ENCODE results near the gene ACER3. TPM values are rescaled to one million over a fixed set of nuclear protein-coding genes. Genes with fewer than 3 reads are reported as not detected.
"Not testable (repeated sequence)": the region's sequence is repeated elsewhere in the genome, so short reads cannot be mapped to it uniquely, and the experiment has no call there.

ACER3 gene
- polyA plus RNA-seq, 3 donors = 14.7 to 17.0 (median 15.3) TPM

DNA sequence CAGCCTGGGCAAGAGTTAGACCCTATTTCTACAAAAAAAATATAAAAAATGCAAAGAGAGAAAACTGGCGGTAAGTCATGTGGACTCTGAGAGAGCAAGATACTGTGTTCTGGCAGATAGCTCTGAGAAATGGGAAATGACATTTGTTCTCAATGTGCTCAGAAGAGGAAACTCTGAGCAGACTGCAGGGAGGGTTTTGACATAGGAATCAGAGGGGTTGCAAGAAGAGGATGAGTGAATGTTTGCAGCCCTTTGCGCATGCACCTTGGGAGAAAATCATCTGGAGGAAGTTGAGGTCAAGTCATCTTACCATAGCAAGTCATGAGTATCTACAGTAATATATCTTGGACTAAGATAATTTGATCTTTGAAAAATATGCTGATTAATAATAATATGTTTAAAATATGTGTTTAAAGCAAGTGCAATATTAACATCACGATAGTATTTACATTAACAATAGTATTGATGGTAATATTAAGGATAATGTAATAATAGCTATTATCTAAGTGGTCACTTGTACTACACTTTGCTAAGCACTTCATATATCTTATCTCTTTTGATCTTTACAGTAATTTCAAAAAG, 2.6 kb downstream of the ACER3 start:
- no peak for DNase-seq (ENCODE audit: low read depth in 3 of 3, low spot score in 2 of 3)

DNA sequence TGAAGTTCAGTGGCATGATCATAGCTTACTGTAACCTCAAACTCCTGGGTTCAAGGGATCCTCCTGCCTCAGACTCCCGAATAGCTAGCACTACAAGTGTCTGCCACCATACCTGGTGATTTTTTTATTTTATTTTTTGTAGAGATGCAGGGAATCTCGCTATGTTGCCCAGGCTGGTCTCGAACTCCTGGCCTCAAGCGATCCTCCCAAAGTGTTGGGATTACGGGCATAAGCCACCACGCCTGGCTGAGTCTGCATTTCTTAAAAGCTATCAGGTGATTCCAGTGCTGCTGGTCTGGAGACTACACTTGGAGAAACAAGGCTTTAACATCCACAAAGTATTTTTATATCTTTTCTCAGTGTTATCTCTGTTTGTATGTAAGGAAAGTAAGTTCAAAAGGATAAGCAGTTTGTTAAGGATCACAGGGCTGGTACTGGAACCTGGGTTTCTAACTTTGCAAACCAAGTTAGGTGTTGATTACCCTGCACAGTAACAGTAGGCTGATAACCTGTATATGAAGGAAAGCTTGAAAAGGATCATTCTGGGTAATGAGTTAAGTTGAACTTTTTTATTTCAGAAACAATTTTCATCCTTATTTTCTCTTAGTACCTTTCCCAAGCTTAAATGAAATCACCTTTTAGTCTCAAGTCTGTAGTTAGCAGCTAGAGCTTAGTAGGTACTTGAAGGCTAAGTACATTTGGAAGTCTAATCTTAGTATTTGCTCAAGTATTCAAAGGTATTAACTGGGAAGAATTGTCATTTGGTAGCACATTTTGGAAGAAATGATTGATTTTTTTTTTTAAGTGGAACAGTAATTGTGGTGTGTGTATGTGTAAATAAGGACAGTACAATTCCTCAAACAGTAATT, 12.5 kb downstream of the ACER3 start:
- DNase-seq (ENCODE audit: low read depth in 3 of 3, low spot score in 2 of 3) = no peak

DNA sequence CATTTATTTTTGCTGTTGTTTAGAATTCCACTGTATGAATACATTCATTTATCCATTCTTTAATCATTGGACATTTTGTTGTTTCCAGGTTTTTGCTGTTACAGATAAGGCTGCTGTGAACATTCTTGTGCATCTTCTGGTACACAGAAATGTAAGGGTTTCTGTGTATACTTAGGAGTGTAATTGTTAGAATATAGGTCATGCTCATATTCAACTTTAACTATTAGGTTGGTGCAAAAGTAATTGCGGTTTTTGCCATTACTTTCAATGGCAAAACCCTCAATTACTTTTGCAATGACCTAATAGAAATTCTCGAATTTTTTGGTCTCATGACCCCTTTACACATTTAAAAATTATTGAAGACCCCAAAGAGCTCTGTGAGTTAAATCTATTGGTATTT, 17.3 kb downstream of the ACER3 start:
- no peak for DNase-seq (ENCODE audit: low read depth in 3 of 3, low spot score in 2 of 3)

DNA sequence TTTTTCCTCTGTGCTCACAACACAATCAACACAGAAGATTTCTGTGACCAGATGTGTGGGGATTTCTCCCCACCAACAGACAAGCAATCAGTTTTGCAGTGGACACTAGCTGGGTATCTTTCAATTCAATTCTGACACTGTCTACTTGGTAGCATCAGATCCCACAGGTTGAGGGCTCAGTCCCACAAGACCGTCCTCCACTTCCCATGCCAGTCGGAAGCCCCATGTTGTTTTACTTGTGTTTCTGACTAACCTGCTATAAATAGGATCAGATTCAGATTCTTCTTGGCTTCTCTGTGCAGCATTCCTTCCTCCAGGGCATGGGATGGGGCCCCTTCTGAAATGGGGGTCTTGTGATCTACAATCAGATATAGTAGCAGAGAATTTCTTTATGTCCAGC, 19.6 kb downstream of the ACER3 start:
- no peak for DNase-seq (ENCODE audit: low read depth in 3 of 3, low spot score in 2 of 3)

DNA sequence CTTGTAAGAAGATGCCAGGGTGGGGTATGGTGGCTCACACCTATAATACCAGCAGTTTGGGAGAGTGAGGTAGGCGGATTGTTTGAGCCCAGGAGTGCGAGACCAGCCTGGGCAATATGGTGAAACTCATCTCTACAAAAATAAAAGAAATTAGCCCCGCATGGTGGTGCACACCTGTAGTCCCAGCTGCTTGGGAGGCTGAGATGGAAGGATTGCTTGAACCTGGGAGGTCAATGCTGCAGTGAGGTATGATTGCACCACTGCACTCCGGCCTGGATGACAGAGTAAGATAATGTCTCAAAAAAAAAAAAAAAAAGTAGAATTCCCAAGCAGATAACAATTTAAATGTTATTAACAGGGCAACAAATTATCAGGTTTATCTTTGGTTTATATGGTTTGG, 20.2 kb downstream of the ACER3 start:
- DNase-seq (ENCODE audit: low read depth in 3 of 3, low spot score in 2 of 3) = no peak

DNA sequence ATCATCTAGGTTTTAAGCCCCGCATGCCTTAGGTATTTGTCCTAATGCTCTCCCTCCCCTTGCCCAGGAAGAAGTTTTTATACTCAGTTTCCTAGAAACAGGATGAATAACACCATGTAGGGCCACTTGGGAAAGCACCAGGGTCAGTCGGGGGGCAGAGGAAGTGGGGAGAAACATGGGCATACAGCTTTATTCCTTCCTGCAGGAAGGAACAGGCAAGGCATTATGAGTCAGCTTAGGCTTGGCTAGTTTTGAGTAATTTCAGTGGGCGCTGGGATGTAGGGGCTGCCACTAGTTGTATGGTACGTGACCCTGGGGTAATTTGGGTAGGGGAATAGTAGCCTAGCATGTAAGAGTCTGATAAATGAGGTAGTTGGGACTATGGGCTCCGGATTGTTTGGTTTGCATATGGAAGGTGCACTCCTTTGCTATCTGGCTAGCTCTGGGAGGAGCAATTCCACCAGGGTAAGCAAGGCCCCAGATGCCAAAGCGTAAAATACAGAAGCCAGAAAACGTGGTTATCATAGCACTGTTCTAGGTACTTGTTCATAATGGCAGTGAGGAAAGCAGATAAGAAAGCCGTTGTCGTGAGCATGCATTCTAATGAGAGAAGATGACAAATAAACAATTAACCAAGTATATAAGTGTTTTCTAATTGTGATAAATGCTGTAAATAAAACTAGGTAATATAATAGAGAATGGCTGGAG, 24.8 kb downstream of the ACER3 start:
- DNase-seq (ENCODE audit: low read depth in 3 of 3, low spot score in 2 of 3) = no peak

DNA sequence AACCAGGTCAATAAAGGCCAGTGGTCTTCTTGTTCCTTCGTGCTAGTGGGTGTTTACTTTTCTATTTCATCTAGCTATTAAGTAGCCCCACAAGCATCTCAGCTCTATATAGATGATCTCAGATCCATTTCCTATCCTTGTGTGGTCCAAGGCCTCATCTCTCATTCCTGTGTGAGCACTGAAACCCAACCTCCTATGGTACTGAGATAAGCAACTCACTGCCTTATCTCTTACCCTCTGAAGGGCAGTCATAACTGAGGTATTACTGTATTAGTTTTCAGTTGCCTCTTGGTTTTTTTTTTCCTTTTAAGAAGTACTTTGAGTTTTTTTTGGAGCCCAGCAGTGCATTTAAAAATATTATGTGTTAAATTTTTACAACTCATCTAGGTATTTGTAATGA, 28.3 kb downstream of the ACER3 start:
- DNase-seq (ENCODE audit: low read depth in 3 of 3, low spot score in 2 of 3) = no peak

DNA sequence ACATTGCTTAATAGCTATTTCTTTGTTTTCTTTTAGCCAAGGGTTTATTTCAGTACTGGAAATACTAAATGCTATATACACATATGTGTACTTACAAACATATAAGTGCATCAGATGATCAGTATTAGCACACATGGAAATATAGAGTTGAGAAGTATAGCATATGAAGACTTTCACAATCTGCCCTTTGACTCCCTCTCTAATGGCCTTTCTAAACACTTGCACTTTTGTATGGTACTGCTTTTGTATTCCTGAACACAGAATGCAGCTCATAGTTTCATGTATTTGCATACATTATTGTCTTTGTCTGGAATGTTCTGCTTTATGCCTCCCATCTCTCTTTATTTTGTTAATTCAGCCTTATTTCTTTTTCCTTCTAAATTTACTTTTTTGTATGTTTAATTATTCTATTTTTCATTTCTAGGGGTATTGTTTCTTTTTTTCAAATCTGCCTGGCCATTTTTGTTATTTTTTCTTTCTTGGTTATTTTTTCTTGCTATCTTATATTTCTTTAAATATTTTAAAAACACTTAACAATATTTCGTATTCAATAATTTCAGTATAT, 28.8 kb downstream of the ACER3 start:
- no peak for DNase-seq (ENCODE audit: low read depth in 3 of 3, low spot score in 2 of 3)

DNA sequence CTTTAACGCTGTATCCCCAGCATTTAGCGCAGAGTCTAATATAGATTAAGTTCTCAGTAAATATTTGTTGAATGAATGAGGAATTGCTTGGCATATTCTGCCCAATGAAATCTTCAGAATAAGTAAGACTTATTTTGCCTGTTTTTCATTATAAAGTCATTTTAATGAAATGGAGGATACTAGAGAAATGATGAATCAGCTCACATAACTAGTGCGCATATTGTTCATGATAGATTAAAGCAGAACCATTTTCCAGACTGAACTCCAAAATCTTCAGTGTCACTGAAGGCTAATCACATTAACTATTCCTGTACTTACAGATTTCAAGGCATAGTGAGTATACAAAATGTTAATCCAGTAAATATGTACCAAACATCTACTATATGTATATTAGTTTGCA, 29.6 kb downstream of the ACER3 start:
- no peak for DNase-seq (ENCODE audit: low read depth in 3 of 3, low spot score in 2 of 3)

DNA sequence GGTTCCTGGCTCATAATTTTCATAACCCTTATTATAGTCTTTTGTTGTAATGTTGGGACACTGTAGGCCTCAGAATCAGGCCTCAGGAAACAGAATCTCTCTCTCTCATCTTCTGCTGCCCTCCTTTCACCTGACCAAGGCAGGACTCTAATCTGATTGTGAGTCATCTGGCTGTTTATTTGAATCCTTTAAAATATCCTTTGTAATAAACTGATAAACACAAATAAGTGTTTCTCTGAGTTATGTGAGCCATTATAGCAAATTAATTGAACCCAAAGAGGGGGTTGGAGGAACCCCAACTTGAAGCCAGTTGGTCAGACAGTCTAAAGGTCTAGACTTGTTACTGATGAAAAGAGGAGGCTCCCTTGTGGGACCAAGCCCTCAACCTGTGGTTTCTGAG, 30.6 kb downstream of the ACER3 start:
- no peak for DNase-seq (ENCODE audit: low read depth in 3 of 3, low spot score in 2 of 3)

DNA sequence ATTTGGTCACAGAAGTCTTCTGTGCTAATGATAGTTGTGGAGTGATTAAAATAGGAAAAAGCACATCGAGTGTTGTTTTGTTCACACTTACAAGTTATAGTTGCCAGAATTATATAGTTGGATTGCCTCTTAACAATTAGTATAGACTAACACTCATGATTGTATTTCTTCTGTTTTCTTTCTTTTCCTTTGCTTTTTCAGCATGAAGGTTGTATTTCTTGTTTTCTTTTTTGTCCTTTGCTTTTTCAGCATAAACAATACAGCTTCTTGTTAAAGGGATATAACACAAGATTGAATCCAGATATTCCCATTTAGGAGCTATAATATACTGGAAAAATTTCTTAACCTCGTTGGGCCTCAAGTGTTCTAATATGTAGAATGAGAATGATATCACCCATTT, 31.1 kb downstream of the ACER3 start:
- no peak for DNase-seq (ENCODE audit: low read depth in 3 of 3, low spot score in 2 of 3)

DNA sequence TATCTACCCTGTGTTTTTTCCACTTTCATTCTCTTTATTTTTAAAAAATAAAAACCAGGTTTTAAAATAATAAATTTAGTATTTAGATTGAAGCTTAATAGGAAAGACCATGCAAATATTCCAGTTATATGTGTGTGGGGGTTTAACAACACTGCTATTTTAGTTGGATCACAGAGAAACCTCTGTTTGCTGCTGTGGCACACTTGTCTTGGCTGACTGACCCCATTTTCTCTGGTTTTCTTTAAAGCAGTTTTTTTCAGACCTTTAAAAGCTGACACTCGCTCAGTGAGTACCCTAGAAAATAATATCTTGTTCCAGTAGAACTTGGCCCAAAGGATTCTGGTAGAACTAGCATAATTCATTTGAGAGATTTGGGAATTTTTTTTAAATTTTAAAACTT, 31.6 kb downstream of the ACER3 start:
- no peak for DNase-seq (ENCODE audit: low read depth in 3 of 3, low spot score in 2 of 3)

DNA sequence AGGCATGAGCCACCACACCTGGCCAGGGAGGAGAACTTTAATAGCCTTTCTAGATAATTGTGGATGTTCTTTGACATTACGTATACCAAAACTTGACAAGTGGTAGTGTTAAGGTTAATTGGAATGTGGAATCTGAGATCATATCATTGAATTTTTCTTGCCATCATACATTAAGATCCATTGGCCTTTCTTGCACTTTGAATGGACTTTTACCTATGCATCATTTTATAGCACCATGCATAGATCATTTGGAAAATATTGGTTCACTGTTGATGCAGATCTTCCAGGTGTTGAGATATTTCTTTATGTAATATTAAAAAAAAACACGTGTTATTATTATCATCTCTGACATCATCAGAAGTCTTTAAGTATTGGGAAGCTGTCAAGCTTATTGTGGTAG, 36.5 kb downstream of the ACER3 start:
- no peak for DNase-seq (ENCODE audit: low read depth in 3 of 3, low spot score in 2 of 3)

DNA sequence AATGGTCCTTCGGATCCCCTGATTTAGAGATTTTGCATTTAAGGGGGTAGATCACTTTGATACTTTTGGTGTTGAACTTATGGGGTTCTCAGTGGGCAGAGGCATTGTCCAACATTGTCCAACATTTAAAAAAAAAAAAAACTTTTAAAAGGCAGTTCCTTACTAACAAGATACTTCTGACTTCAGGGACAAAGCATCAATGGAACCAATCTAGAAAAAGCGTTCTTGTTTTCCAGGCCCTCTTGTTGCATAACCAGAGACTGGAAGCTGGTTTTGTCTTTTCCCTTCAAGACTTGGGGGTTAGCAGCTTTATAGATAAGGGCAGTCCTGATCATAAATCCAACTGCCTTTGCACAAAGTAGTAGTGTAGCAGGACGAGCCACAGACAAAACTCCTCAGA, 40.4 kb downstream of the ACER3 start:
- no peak for DNase-seq (ENCODE audit: low read depth in 3 of 3, low spot score in 2 of 3)

DNA sequence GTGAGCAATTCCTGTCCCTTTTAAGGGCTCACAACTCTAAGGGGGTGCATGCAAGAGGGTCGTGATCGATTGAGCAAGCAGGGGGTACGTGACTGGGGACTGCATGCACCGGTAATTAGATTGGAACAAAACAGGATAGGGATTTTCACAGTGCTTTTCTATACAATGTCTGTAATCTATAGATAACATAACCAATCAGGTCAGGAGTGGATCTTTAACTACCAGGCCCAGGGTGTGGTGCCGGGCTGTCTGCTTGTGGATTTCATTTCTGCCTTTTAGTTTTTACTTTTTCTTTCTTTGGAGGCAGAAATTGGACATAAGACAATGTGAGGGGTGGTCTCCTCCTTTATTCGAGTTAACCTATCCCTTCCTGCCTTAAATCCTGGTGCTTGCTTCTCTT, 40.9 kb downstream of the ACER3 start:
- DNase-seq (ENCODE audit: low read depth in 3 of 3, low spot score in 2 of 3) = not testable (repeated sequence)

DNA sequence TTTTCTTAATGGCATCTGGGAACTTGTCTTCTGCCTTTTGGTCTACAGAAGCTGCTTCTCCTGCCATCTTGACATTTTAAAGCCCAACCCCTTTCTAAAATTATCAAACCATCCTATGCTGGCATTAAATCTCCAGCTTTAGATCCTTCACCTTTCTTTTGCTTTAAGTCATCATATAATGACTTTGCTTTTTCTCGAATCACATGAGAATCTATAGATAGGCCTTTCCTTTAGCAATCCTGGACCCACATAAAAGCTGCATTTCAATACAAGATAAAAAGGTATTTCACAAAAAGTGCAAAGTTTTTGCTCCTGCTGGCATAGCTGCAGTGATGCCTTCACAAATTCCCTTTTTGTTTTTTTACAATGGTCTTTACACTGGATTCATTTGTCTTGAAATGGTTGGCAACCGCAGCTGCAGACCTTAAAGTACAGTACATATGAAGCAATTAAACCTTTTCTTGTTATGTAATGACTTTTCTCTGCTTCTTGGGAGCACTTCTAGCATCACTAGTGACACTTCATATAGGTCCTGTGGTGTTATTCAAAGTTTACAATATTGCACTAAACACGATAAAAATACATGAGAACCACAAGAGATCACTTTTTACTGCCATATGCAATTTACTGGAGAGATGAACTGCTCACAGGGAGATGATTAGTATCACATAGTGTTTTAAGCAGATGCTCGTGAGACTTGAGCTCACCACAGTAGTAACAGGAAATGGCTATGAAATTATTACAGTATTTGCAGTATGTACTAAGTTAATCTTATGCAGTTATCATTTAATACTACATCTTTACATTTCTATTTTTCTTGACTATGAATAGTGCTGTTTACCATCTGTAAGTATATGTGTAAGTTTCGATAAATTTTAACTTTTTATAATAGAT, 41.6 kb downstream of the ACER3 start:
- DNase-seq (ENCODE audit: low read depth in 3 of 3, low spot score in 2 of 3) = no peak

DNA sequence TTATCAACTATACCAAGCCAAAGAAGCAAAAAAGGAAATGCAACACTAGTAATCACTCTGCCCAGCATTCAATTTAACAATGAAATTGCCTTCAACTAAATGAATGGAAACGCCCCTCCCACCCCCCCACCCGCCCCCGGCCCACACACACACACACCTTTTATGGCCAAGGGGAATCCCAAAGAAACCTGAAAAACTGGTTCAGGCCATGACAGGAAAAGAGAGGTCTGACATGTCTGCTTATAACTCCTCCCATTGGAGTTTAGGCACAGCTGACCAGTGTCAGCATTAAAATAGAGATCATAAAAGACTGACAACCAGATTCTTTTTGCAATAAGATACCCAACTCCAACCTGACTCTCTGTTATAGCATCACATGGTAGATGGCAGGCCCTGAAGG, 42.6 kb downstream of the ACER3 start:
- DNase-seq (ENCODE audit: low read depth in 3 of 3, low spot score in 2 of 3) = no peak

DNA sequence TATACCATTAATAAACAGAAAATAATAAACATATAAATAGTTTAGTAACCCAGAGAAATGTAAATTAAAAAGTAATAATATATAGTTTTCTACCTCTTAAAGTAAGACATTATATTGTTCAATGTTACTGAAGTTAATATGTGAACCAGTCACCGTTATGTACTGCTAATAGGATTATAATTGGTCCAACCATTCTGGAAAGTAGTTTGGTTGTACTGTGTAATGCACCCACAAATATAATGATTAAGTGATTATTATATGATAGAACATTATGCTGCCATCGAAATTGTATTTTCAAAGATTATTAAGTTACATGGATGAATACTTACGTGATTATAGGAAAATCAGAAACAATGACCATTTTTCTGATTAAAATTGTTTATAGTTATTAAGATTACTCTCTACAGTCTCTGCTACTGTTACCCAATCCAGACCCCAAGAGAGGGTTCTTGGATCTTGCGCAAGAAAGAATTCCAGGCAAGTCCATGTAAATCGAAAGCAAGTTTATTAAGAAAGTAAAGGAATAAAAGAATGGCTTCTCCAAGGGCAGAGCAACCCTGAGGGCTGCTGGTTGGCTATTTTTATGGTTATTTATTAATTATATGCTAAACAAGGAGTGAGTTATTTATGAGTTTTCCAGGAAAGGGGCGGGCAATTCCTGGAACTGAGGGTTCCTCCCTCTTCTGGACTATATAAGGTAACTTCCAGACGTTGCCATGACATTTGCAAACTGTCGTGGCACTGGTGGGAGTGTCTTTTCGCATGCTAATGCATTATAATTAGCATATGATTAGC, 50.1 kb downstream of the ACER3 start:
- no peak for DNase-seq (ENCODE audit: low read depth in 3 of 3, low spot score in 2 of 3)

DNA sequence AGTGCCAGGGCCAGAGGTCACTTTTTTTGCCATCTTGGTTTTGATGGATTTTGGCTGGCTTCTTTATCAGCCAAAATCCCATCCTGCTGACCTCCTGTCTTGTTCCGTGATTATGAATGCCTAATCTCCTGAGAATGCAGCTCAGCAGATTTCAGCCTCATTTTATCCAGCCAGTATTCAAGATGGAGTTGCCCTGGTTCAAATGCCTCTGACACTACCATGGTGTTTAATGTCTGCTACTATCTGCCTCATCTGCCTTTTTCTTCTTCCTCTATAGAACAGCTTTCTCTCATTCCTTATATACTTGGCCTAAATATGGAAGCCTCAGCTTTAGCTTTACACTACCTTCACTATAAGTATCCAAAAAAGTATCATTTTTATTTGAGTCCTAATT, 50.7 kb downstream of the ACER3 start:
- no peak for DNase-seq (ENCODE audit: low read depth in 3 of 3, low spot score in 2 of 3)

DNA sequence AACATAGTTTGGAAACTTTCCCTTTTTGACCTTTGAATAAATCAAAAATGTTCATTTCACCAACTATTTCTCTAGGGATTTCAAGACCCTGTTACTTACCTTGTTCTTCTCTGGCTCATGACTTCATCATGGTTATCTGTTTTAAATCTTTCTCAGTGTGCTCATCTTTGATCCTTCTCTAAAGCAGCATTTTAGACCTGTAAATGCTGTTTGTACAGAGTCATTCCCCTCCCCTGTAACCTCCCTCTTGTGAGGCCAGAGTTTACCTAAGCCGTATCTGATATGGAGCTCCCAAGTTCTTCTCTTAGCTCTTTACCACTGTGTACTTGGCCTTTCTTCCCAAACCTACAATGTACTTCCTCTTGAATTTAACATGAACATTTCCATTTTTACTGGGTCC, 56.0 kb downstream of the ACER3 start:
- DNase-seq (ENCODE audit: low read depth in 3 of 3, low spot score in 2 of 3) = no peak

Measured in right renal cortex interstitium (tissue), 3 donors.